HG03139 (cell line): Measurements from ENCODE around the gene DDX5.

Source experiments
- ATAC-seq: cut with Tn5 transposase; IDR thresholded peaks from one replicate; pipeline ENCODE4 v1.9.1; 2021; ENCODE audit not compliant: unreplicated experiment

DDX5 gene

GRCh38 chr17:64506201-64506575 is at the start of gene DDX5:
DDX5 (minus strand) TSS chr17:64506289; CDS start chr17:64506119, 170 bp downstream.
- ATAC-seq = peak; percentile 52

GRCh38 chr17:64555281-64555680 is 49.2 kb upstream of the DDX5 start:
- ATAC-seq = no peak

- ATAC-seq = no peak
Measured at GRCh38 chr17:64554028-64554637, 48.0 kb upstream of the DDX5 start.

GRCh38 chr17:64551461-64551860 is 45.4 kb upstream of the DDX5 start:
- ATAC-seq = no peak

- no peak for ATAC-seq
Measured at GRCh38 chr17:64547319-64547718, 41.2 kb upstream of the DDX5 start.

GRCh38 chr17:64546716-64547115 is 40.6 kb upstream of the DDX5 start:
- no peak for ATAC-seq

- ATAC-seq = no peak
Measured at GRCh38 chr17:64544742-64545141, 38.7 kb upstream of the DDX5 start.

- no peak for ATAC-seq
Measured at GRCh38 chr17:64540118-64540776, 34.2 kb upstream of the DDX5 start.

- no peak for ATAC-seq
Measured at GRCh38 chr17:64538508-64539130, 32.5 kb upstream of the DDX5 start.

- no peak for ATAC-seq
Measured at GRCh38 chr17:64537488-64537887, 31.4 kb upstream of the DDX5 start.

GRCh38 chr17:64536913-64537312 is 30.8 kb upstream of the DDX5 start:
- no peak for ATAC-seq

GRCh38 chr17:64535357-64535756 is 29.3 kb upstream of the DDX5 start:
- ATAC-seq = no peak

- ATAC-seq = no peak
Measured at GRCh38 chr17:64534187-64534586, 28.1 kb upstream of the DDX5 start.

- no peak for ATAC-seq
Measured at GRCh38 chr17:64533784-64534183, 27.7 kb upstream of the DDX5 start.

- no peak for ATAC-seq
Measured at GRCh38 chr17:64532409-64532808, 26.3 kb upstream of the DDX5 start.

- ATAC-seq = no peak
Measured at GRCh38 chr17:64531955-64532371, 25.9 kb upstream of the DDX5 start.

- no peak for ATAC-seq
Measured at GRCh38 chr17:64529221-64529620, 23.1 kb upstream of the DDX5 start.

- no peak for ATAC-seq
Measured at GRCh38 chr17:64527914-64528313, 21.8 kb upstream of the DDX5 start.

- ATAC-seq = no peak
Measured at GRCh38 chr17:64520359-64520758, 14.3 kb upstream of the DDX5 start.

GRCh38 chr17:64519601-64520000 is 13.5 kb upstream of the DDX5 start:
- ATAC-seq = no peak

GRCh38 chr17:64515829-64516228 is 9.7 kb upstream of the DDX5 start:
- ATAC-seq = no peak

- ATAC-seq = no peak
Measured at GRCh38 chr17:64515419-64515818, 9.3 kb upstream of the DDX5 start.
